Hepatocyte (in vitro differentiated cells): ENCODE results near the gene AGRN. TPM values are rescaled to one million over a fixed set of nuclear protein-coding genes. Genes with fewer than 3 reads are reported as not detected.

ENCODE experiments used
- DNase-seq: peaks from one replicate; pipeline ENCODE4 v3.0.0-alpha.2; 2016; ENCODE audit warnings: low spot score
- H2AFZ ChIP-seq: fragments of 200-600 bp; sonication (generic); 2 replicates; pipeline ENCODE4 v1.6.0; 2016; ENCODE audit warnings: antibody characterized with exemption, mild to moderate bottlenecking
- H3K27ac ChIP-seq: fragments of 200-600 bp; sonication (generic); 2 replicates; pipeline ENCODE4 v1.5.1; 2016; ENCODE audit warnings: mild to moderate bottlenecking
- H3K27me3 ChIP-seq: fragments of 200-600 bp; sonication (generic); 2 replicates; pipeline ENCODE4 v1.6.1; 2016
- H3K36me3 ChIP-seq: fragments of 200-600 bp; sonication (generic); replicated peaks from 2 replicates; pipeline ENCODE4 v1.5.1; 2016; ENCODE audit warnings: low read depth; ENCODE audit not compliant: insufficient read depth
- H3K4me1 ChIP-seq: fragments of 200-600 bp; sonication (generic); 2 replicates; pipeline ENCODE4 v1.5.1; 2016; ENCODE audit warnings: mild to moderate bottlenecking, moderate library complexity; ENCODE audit not compliant: insufficient read depth
- H3K4me2 ChIP-seq: fragments of 200-600 bp; sonication (generic); 2 replicates; pipeline ENCODE4 v1.6.0; 2016
- H3K4me3 ChIP-seq: fragments of 200-600 bp; sonication (generic); 2 replicates; pipeline ENCODE4 v1.5.1; 2016; ENCODE audit warnings: mild to moderate bottlenecking
- H3K79me2 ChIP-seq: fragments of 200-600 bp; sonication (generic); 2 replicates; pipeline ENCODE4 v1.6.0; 2017; ENCODE audit warnings: mild to moderate bottlenecking
- H3K9me2 ChIP-seq: fragments of 200-600 bp; sonication (generic); replicated peaks from 2 replicates; pipeline ENCODE4 v1.6.0; 2017; ENCODE audit warnings: mild to moderate bottlenecking; ENCODE audit not compliant: insufficient read depth
- H3K9me3 ChIP-seq: fragments of 200-600 bp; sonication (generic); 2 replicates; pipeline ENCODE4 v1.5.1; 2016; ENCODE audit warnings: low read depth, mild to moderate bottlenecking
- H4K20me1 ChIP-seq: fragments of 200-600 bp; sonication (generic); 2 replicates; pipeline ENCODE4 v1.6.0; 2016; ENCODE audit warnings: mild to moderate bottlenecking; ENCODE audit not compliant: insufficient read depth, poor library complexity, severe bottlenecking
- CTCF ChIP-seq: fragments of 200-600 bp; sonication (generic); IDR thresholded peaks from 2 replicates; pipeline ENCODE4 v1.5.1; 2016; ENCODE audit warnings: antibody characterized with exemption, mild to moderate bottlenecking; ENCODE audit not compliant: poor library complexity
- EZH2 ChIP-seq: fragments of 200-600 bp; sonication (generic); IDR thresholded peaks from 2 replicates; pipeline ENCODE4 v1.6.1; 2016; ENCODE audit warnings: antibody characterized with exemption, mild to moderate bottlenecking, borderline replicate concordance
- EZH2phosphoT487 ChIP-seq: fragments of 200-600 bp; sonication (generic); IDR thresholded peaks from one replicate; pipeline ENCODE4 v1.6.1; 2018; ENCODE audit warnings: antibody characterized with exemption, mild to moderate bottlenecking, low read depth, moderate library complexity; ENCODE audit not compliant: unreplicated experiment, severe bottlenecking
- WGBS: methylation state at CpG from one replicate; pipeline ENCODE4 v1.1.6; 2016; ENCODE audit warnings: low lambda C conversion rate; ENCODE audit errors: missing lambda C conversion rate; 5-methylcytosine and 5-hydroxymethylcytosine counted together
- polyA plus RNA-seq: library from polyadenylated mRNA; unstranded; fragments of >200 nt; fragmentation: Nextera tagmentation; extraction: Ambion mirVana; gene quantifications from 2 replicates; pipeline ENCODE4 v1.2.1, GENCODE V29; 2016
- total RNA-seq: library from RNA; depleted of rRNA; stranded (reverse); fragments of >200 nt; gene quantifications from 2 replicates; pipeline ENCODE4 v1.2.3, GENCODE V29; 2014

The AGRN gene
- 51.8 and 81.8 TPM in 2 replicates for total RNA-seq
- 53.3 and 61.2 TPM in 2 replicates for polyA plus RNA-seq

- 0% methylated on average over 14 of the region's 58 CpGs for WGBS
- Histone ChIP-seq H4K20me1 (no peaks in the 10 kb centered on the region), H3K79me2 (peaks cover 33% of the 10 kb centered on the region), H3K4me1 (peaks cover 33% of the 10 kb centered on the region), H3K9me2 (no peaks in the 10 kb centered on the region), H3K9me3 (no peaks in the 10 kb centered on the region), H2AFZ (peak within 1 kb of the TSS; percentile 35), H3K4me2 (peak within 1 kb of the TSS; percentile 97), H3K4me3 (peak within 1 kb of the TSS; percentile 93), H3K27me3 (no peaks in the 10 kb centered on the region), H3K36me3 (no peaks in the 10 kb centered on the region), H3K27ac (peak within 1 kb of the TSS; percentile 97)
- DNase-seq, result no peak
- TF ChIP-seq EZH2phosphoT487, result no peak
- TF ChIP-seq CTCF, result no peak
- TF ChIP-seq EZH2, result no peak
These were observed at the start of gene AGRN for GRCh38 chr1:1020000-1020404. AGRN (plus strand) TSS chr1:1020120; CDS start chr1:1020173, 53 bp downstream.

- Histone ChIP-seq H3K79me2 (no peaks in the 10 kb centered on the region), H3K4me2 (no peak overlapping the region), H3K36me3 (no peaks in the 10 kb centered on the region), H3K4me3 (no peak overlapping the region), H3K9me3 (no peaks in the 10 kb centered on the region), H3K27me3 (peaks cover 4% of the 10 kb centered on the region), H4K20me1 (no peaks in the 10 kb centered on the region), H3K9me2 (no peaks in the 10 kb centered on the region), H2AFZ (no peak overlapping the region), H3K4me1 (peaks cover 13% of the 10 kb centered on the region), H3K27ac (no peak overlapping the region)
- 38% methylated on average over 23 of the region's 33 CpGs for WGBS
- no peak for TF ChIP-seq CTCF
- no peak for TF ChIP-seq EZH2
- TF ChIP-seq EZH2phosphoT487, result no peak
- DNase-seq, result no peak
These were observed 49.5 kb upstream of the AGRN start for GRCh38 chr1:970242-970972.

GRCh38 chr1:970973-971730, 48.8 kb upstream of the AGRN start:
- peaks cover 13% of the 10 kb centered on the region for H3K4me1 ChIP-seq
- no peaks in the 10 kb centered on the region for H4K20me1 ChIP-seq
- H3K9me2 ChIP-seq, result no peaks in the 10 kb centered on the region
- peaks cover 4% of the 10 kb centered on the region for H3K27me3 ChIP-seq
- no peaks in the 10 kb centered on the region for H3K79me2 ChIP-seq
- no peaks in the 10 kb centered on the region for H3K9me3 ChIP-seq
- H3K27ac ChIP-seq, result no peak overlapping the region
- no peak for DNase-seq
- no peak overlapping the region for H2AFZ ChIP-seq
- WGBS, result 80% methylated on average over 17 of the region's 42 CpGs
- H3K36me3 ChIP-seq, result no peaks in the 10 kb centered on the region
- no peak overlapping the region for H3K4me2 ChIP-seq
- H3K4me3 ChIP-seq, result no peak overlapping the region
- TF ChIP-seq CTCF (no peak), EZH2phosphoT487 (no peak), EZH2 (no peak)
